H9 (cell line): ENCODE measurements around the gene ANKRD44. TPM values are rescaled to one million over a fixed set of nuclear protein-coding genes. Genes with fewer than 3 reads are reported as not detected.

Experiments used
- DNase-seq: peaks from one replicate; pipeline ENCODE4 v3.0.0-alpha.2; 2017
- H2AFZ ChIP-seq: one replicate; pipeline ENCODE4 v1.6.1; 2013; ENCODE audit warnings: mild to moderate bottlenecking, low read length, control low read depth, moderate library complexity
- H2AK5ac ChIP-seq: 2 replicates; pipeline ENCODE4 v1.6.1; 2013; ENCODE audit warnings: low read length, control low read depth, mixed read lengths; ENCODE audit not compliant: insufficient read length
- H2BK120ac ChIP-seq: one replicate; pipeline ENCODE4 v1.6.1; 2013; ENCODE audit warnings: low read depth, mild to moderate bottlenecking, low read length, control low read depth, inconsistent platforms; ENCODE audit not compliant: poor library complexity, severe bottlenecking
- H2BK12ac ChIP-seq: 2 replicates; pipeline ENCODE4 v1.6.1; 2013; ENCODE audit warnings: low read length, control low read depth, mixed read lengths, low read depth; ENCODE audit not compliant: insufficient read length
- H2BK15ac ChIP-seq: 2 replicates; pipeline ENCODE4 v1.6.1; 2013; ENCODE audit warnings: low read depth, low read length, control low read depth
- H2BK20ac ChIP-seq: one replicate; pipeline ENCODE4 v1.6.1; 2013; ENCODE audit warnings: low read depth, mild to moderate bottlenecking, low read length, control low read depth, inconsistent platforms; ENCODE audit not compliant: poor library complexity, severe bottlenecking
- H2BK5ac ChIP-seq: 2 replicates; pipeline ENCODE4 v1.6.1; 2013; ENCODE audit warnings: low read length, control low read depth, mixed read lengths; ENCODE audit not compliant: insufficient read length
- H3K14ac ChIP-seq: 2 replicates; pipeline ENCODE4 v1.6.1; 2013; ENCODE audit warnings: low read length, control low read depth; ENCODE audit not compliant: insufficient read depth
- H3K18ac ChIP-seq: 2 replicates; pipeline ENCODE4 v1.6.1; 2013; ENCODE audit warnings: low read depth, mild to moderate bottlenecking, mixed read lengths, low read length, control low read depth; ENCODE audit not compliant: insufficient read length
- H3K23ac ChIP-seq: 2 replicates; pipeline ENCODE4 v1.6.1; 2013; ENCODE audit warnings: low read length, control low read depth, mixed read lengths, low read depth; ENCODE audit not compliant: insufficient read length
- H3K23me2 ChIP-seq: 2 replicates; pipeline ENCODE4 v1.6.1; 2013; ENCODE audit warnings: low read depth, mild to moderate bottlenecking, mixed read lengths, low read length, control low read depth; ENCODE audit not compliant: insufficient read length, poor library complexity, severe bottlenecking
- H3K27ac ChIP-seq: 2 replicates; pipeline ENCODE4 v1.5.1; 2013; ENCODE audit warnings: low read length, control low read depth, mixed read lengths, low read depth; ENCODE audit not compliant: insufficient read length
- H3K27me3 ChIP-seq: 2 replicates; pipeline ENCODE4 v1.6.1; 2013; ENCODE audit warnings: low read length, control low read depth, inconsistent platforms; ENCODE audit not compliant: insufficient read depth
- H3K4ac ChIP-seq: 2 replicates; pipeline ENCODE4 v1.6.1; 2013; ENCODE audit warnings: low read depth, mild to moderate bottlenecking, control low read depth, inconsistent platforms, low read length, moderate library complexity
- H3K4me1 ChIP-seq: 2 replicates; pipeline ENCODE4 v1.6.1; 2013; ENCODE audit warnings: low read length, control low read depth, inconsistent platforms; ENCODE audit not compliant: insufficient read depth
- H3K4me2 ChIP-seq: 2 replicates; pipeline ENCODE4 v1.6.1; 2013; ENCODE audit warnings: low read length, control low read depth, mixed read lengths; ENCODE audit not compliant: insufficient read length, insufficient read depth
- H3K56ac ChIP-seq: 2 replicates; pipeline ENCODE4 v1.6.1; 2013; ENCODE audit warnings: low read depth, mild to moderate bottlenecking, mixed read lengths, low read length, control low read depth; ENCODE audit not compliant: insufficient read length
- H3K79me1 ChIP-seq: 2 replicates; pipeline ENCODE4 v1.6.1; 2013; ENCODE audit warnings: low read depth, mild to moderate bottlenecking, moderate library complexity, low read length, control low read depth, inconsistent platforms; ENCODE audit not compliant: insufficient read depth, poor library complexity, severe bottlenecking
- H3K79me2 ChIP-seq: 2 replicates; pipeline ENCODE4 v1.6.1; 2013; ENCODE audit warnings: low read length, control low read depth, inconsistent platforms; ENCODE audit not compliant: insufficient read depth
- H3K9ac ChIP-seq: 2 replicates; pipeline ENCODE4 v1.6.1; 2013; ENCODE audit warnings: low read length, control low read depth, mixed read lengths; ENCODE audit not compliant: insufficient read length; ENCODE audit errors: extremely low read depth
- H3K9me3 ChIP-seq: one replicate; pipeline ENCODE4 v1.6.1; 2013; ENCODE audit warnings: low read depth, low read length, inconsistent platforms; ENCODE audit not compliant: control insufficient read depth
- H3T11ph ChIP-seq: one replicate; pipeline ENCODE4 v1.6.1; 2013; ENCODE audit warnings: mild to moderate bottlenecking, low read length, control low read depth, inconsistent platforms
- H4K20me1 ChIP-seq: one replicate; pipeline ENCODE4 v1.6.1; 2013; ENCODE audit not compliant: control insufficient read depth, insufficient read length, insufficient read depth
- H4K5ac ChIP-seq: 2 replicates; pipeline ENCODE4 v1.6.1; 2013; ENCODE audit warnings: low read depth, mild to moderate bottlenecking, mixed read lengths, low read length, control low read depth; ENCODE audit not compliant: insufficient read length
- H4K8ac ChIP-seq: replicated peaks from 2 replicates; pipeline ENCODE4 v1.6.1; 2013; ENCODE audit warnings: low read length, control low read depth, mixed read lengths, low read depth; ENCODE audit not compliant: insufficient read length
- H4K91ac ChIP-seq: 2 replicates; pipeline ENCODE4 v1.6.1; 2013; ENCODE audit warnings: low read depth, mild to moderate bottlenecking, moderate library complexity, mixed read lengths, low read length, control low read depth; ENCODE audit not compliant: insufficient read length
- H3K27ac Mint-ChIP-seq, 3 experiments: 2 replicates in 2 of 3; 3 replicates in 1 of 3; pipeline ENCODE4 v1.8.0; 2020 to 2021; ENCODE audit warnings: mixed read lengths in 3 of 3, mild to moderate bottlenecking in 1 of 3, moderate library complexity in 1 of 3
- H3K27me3 Mint-ChIP-seq: 2 replicates; pipeline ENCODE4 v1.8.0; 2021; ENCODE audit warnings: low read depth, mild to moderate bottlenecking, moderate library complexity, mixed read lengths
- H3K36me3 Mint-ChIP-seq, 3 experiments: 2 replicates in 2 of 3; 3 replicates in 1 of 3; pipeline ENCODE4 v1.8.0; 2020 to 2021; ENCODE audit warnings: low read depth in 3 of 3, mixed read lengths in 3 of 3; ENCODE audit not compliant: insufficient read depth in 1 of 3
- H3K4me1 Mint-ChIP-seq, 2 experiments: 2 replicates each; pipeline ENCODE4 v1.8.0; 2020; ENCODE audit warnings: mixed read lengths in 2 of 2
- H3K4me3 Mint-ChIP-seq, 2 experiments: 2 replicates in 1 of 2; 3 replicates in 1 of 2; pipeline ENCODE4 v1.8.0; 2020 to 2021; ENCODE audit warnings: mild to moderate bottlenecking in 2 of 2, mixed read lengths in 2 of 2, moderate library complexity in 1 of 2
- H3K9me3 Mint-ChIP-seq, 2 experiments: 2 replicates in 1 of 2; 3 replicates in 1 of 2; pipeline ENCODE4 v1.8.0; 2020; ENCODE audit warnings: mild to moderate bottlenecking in 2 of 2, mixed read lengths in 2 of 2, moderate library complexity in 1 of 2
- WGBS: extraction: QIAGEN DNeasy Blood & Tissue Kit; methylation state at CpG from one replicate; pipeline ENCODE4 v1.1.7; 2013; ENCODE audit warnings: missing lambda C conversion rate, low lambda C conversion rate, mixed read lengths; ENCODE audit not compliant: insufficient read length; ENCODE audit errors: extremely low coverage; 5-methylcytosine and 5-hydroxymethylcytosine counted together
- total RNA-seq: library from RNA; stranded (reverse); gene quantifications from 2 replicates; pipeline ENCODE4 v1.2.1, GENCODE V29; 2021
- TF ChIP-seq, protein P1 (sequence below): fragments of 200-600 bp; sonication (generic); conservative IDR thresholded peaks from 3 replicates; pipeline ENCODE4 v1.8.0; 2021; ENCODE audit warnings: antibody characterized with exemption, mild to moderate bottlenecking

Gene ANKRD44
- total RNA-seq, 1 experiment from 2014 or later, result 1.9 TPM

DNA sequence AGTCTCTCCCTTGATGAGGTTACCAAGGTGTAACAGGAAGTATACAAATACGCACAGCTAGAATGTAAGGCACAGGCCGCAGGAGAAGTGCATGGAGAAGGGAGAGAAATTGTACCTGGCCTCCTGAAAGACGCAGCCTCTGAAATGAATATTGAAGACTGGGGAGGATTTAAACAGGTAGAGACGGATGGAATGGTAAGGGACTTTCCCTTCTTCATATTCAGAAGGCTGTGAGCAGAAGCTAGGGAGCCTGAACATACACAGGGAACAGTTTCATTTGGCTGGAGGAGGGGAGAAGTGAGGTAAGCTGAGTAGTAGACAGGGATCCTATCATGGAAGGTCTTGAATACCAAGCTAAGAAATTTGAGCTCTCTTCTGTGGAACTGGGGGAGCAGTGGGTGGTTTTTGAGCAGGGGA lies 112.7 kb downstream of the ANKRD44 start:
- no peaks in the 10 kb centered on the region for H3K9me3 Mint-ChIP-seq
- no peaks in the 10 kb centered on the region for H3K23me2 ChIP-seq

More for the DNA sequence above, 112.7 kb downstream of the ANKRD44 start:
- H2BK5ac ChIP-seq, result no peak overlapping the region
- peak overlapping the region in 1 of 3 experiments; percentile 35; a peak in 1 of 7 replicates for H3K27ac Mint-ChIP-seq
- H2AK5ac ChIP-seq, result no peak overlapping the region
- H3K36me3 Mint-ChIP-seq, result no peaks in the 10 kb centered on the region
- H2BK120ac ChIP-seq, result no peak overlapping the region
- H3K56ac ChIP-seq, result no peak overlapping the region
- no peaks in the 10 kb centered on the region for H3K9me3 ChIP-seq
- no peak overlapping the region for H3T11ph ChIP-seq
- no peak overlapping the region for H2AFZ ChIP-seq
- H4K8ac ChIP-seq, result no peak overlapping the region
- H3K4me2 ChIP-seq, result no peak overlapping the region
- DNase-seq, result no peak
- H2BK15ac ChIP-seq, result no peak overlapping the region
- H3K79me2 ChIP-seq, result no peaks in the 10 kb centered on the region
- no peak overlapping the region for H3K27ac ChIP-seq
- no peaks in the 10 kb centered on the region for H3K27me3 ChIP-seq
- H3K4me1 Mint-ChIP-seq, result peaks cover 0 to 12% of the 10 kb centered on the region in 2 experiments; a peak in 2 of 4 replicates
- H2BK12ac ChIP-seq, result no peak overlapping the region
- H2BK20ac ChIP-seq, result no peak overlapping the region
- no peak overlapping the region for H3K9ac ChIP-seq
- H3K14ac ChIP-seq, result no peak overlapping the region
- TF ChIP-seq, protein P1, sequence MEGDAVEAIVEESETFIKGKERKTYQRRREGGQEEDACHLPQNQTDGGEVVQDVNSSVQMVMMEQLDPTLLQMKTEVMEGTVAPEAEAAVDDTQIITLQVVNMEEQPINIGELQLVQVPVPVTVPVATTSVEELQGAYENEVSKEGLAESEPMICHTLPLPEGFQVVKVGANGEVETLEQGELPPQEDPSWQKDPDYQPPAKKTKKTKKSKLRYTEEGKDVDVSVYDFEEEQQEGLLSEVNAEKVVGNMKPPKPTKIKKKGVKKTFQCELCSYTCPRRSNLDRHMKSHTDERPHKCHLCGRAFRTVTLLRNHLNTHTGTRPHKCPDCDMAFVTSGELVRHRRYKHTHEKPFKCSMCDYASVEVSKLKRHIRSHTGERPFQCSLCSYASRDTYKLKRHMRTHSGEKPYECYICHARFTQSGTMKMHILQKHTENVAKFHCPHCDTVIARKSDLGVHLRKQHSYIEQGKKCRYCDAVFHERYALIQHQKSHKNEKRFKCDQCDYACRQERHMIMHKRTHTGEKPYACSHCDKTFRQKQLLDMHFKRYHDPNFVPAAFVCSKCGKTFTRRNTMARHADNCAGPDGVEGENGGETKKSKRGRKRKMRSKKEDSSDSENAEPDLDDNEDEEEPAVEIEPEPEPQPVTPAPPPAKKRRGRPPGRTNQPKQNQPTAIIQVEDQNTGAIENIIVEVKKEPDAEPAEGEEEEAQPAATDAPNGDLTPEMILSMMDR, result no peak
- no peak overlapping the region for H3K23ac ChIP-seq
- H3K4me3 Mint-ChIP-seq, result no peak overlapping the region
- H4K91ac ChIP-seq, result no peak overlapping the region
- no peak overlapping the region for H3K18ac ChIP-seq
- H3K27me3 Mint-ChIP-seq, result no peaks in the 10 kb centered on the region
- no peaks in the 10 kb centered on the region for H4K20me1 ChIP-seq
- no peak overlapping the region for H3K4ac ChIP-seq
- no peaks in the 10 kb centered on the region for H3K4me1 ChIP-seq
- WGBS, result no CpG with 5 or more reads among the region's 4 CpGs
- no peaks in the 10 kb centered on the region for H3K79me1 ChIP-seq
- no peak overlapping the region for H4K5ac ChIP-seq
